Thymus (tissue), 11 donors: ENCODE measurements around the gene CEP63. TPM values are rescaled to one million over a fixed set of nuclear protein-coding genes. Genes with fewer than 3 reads are reported as not detected.

Experiments
- DNase-seq, 9 donors: peaks; one replicate each; pipeline ENCODE4 v3.0.0-alpha.2; 2013; ENCODE audit warnings: low spot score in 9 of 9, low read depth in 6 of 9, missing footprints in 1 of 9
- H3K27ac ChIP-seq, 2 donors: one replicate each; pipeline ENCODE4 v1.5.1; 2013; ENCODE audit warnings: control low read depth in 1 of 2, low read depth in 1 of 2, low read length in 1 of 2, mild to moderate bottlenecking in 1 of 2, moderate library complexity in 1 of 2
- H3K27me3 ChIP-seq, 2 donors: one replicate each; pipeline ENCODE4 v1.5.1; 2013; ENCODE audit warnings: low read length in 1 of 2; ENCODE audit not compliant: control insufficient read depth in 2 of 2, insufficient read depth in 1 of 2
- H3K36me3 ChIP-seq, 2 donors: one replicate each; pipeline ENCODE4 v1.5.1; 2013; ENCODE audit warnings: low read length in 1 of 2, mild to moderate bottlenecking in 1 of 2, moderate library complexity in 1 of 2; ENCODE audit not compliant: control insufficient read depth in 2 of 2, insufficient read depth in 2 of 2
- H3K4me1 ChIP-seq, 2 donors: one replicate each; pipeline ENCODE4 v1.5.1; 2013; ENCODE audit warnings: low read length in 2 of 2; ENCODE audit not compliant: control insufficient read depth in 2 of 2, insufficient read depth in 2 of 2
- H3K4me3 ChIP-seq, 2 donors: one replicate each; pipeline ENCODE4 v1.5.1; 2013; ENCODE audit warnings: low read length in 2 of 2, control low read depth in 1 of 2, mild to moderate bottlenecking in 1 of 2
- H3K9me3 ChIP-seq, 2 donors: one replicate each; pipeline ENCODE4 v1.5.1; 2013; ENCODE audit warnings: low read length in 1 of 2, mild to moderate bottlenecking in 1 of 2; ENCODE audit not compliant: control insufficient read depth in 2 of 2, insufficient read depth in 1 of 2
- WGBS: extraction: QIAGEN DNeasy Blood & Tissue Kit; methylation state at CpG from one replicate; pipeline ENCODE4 v1.1.7; 2013; 5-methylcytosine and 5-hydroxymethylcytosine counted together
- polyA plus RNA-seq: library from polyadenylated mRNA; stranded (reverse); fragments of 200-250 nt; gene quantifications from one replicate; pipeline ENCODE4 v1.2.3, GENCODE V29; 2013
- total RNA-seq: library from RNA; stranded (reverse); fragments of 120-200 nt; gene quantifications from one replicate; pipeline ENCODE4 v1.2.4, GENCODE V29; 2013
- donor health status: healthy.

Gene CEP63
- total and polyA plus RNA-seq, 2 donors: 31.7 to 37.1 TPM

DNA sequence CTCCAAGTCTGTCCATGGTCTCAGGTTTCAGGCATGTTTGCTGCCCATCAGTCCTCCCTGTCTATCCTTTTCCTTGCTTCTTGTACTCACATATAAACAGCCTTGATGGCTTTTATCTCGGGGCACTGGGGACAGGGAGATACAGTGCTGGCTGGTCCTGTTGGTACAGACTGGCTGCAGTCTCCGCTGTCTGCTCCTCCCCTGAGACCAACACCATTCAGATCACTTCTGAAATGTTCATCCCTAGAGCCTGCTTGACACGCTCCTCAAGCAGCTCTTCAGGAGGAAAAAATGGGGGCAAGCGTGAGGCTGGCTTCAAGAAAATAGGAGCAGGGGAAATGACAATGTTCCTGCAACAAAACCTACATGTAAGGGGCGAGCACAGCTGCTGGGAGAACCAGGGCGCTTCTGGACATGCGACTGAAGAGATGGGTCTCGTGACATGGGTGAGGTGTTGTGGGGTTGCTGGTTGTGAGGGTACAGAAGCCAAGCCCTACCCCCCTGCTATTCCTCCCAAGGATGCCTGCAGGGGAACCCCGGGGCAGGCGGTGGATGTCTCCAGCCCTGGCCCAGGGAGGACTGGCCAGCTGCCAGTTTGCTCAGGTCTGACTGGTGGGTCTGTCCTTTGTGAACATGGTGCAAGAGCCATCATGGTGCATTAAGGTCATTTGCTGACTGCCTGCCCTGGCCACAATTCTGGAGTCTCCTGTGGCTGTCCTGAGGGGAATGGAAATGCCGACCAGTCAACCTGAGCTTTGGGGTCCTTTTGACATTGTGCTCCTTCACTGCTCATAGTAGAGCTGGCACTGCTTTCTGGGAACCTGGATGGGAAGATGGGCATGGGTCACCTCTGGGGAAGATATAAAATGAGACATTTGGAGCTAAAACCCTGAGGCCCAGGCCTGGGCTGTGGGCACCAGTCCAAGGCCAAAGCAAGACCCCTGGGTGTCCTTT, 124.9 kb downstream of the CEP63 start:
- Histone ChIP-seq H3K9me3 (no peaks in the 10 kb centered on the region), H3K27me3 (no peaks in the 10 kb centered on the region), H3K27ac (no peak overlapping the region), H3K4me3 (no peak overlapping the region), H3K36me3 (no peaks in the 10 kb centered on the region), H3K4me1 (peaks cover 0 to 2% of the 10 kb centered on the region in 2 donors)
- 90% methylated on average over 11 of the region's 11 CpGs for WGBS
- DNase-seq: no peak

DNA sequence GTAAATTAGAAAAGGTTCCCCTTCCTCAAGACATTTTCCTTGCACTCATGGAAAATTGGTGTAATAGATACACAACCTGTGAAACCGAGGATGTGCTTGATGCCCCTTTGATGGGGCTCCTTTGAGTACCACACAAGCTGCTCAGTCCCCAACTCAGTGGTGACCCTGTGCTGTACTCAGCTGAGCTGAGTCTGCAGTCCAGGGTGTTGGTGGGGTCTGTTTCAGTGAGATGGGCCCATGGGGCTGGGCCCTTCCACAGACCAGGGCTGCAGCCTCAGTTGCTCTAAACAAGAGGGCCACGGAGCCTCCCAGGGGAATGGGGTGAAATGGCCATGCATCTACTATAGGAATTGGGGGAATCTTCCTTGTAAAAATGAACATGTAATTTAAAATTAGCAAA, 125.7 kb downstream of the CEP63 start:
- WGBS: 94% methylated on average over 2 of the region's 2 CpGs

DNA sequence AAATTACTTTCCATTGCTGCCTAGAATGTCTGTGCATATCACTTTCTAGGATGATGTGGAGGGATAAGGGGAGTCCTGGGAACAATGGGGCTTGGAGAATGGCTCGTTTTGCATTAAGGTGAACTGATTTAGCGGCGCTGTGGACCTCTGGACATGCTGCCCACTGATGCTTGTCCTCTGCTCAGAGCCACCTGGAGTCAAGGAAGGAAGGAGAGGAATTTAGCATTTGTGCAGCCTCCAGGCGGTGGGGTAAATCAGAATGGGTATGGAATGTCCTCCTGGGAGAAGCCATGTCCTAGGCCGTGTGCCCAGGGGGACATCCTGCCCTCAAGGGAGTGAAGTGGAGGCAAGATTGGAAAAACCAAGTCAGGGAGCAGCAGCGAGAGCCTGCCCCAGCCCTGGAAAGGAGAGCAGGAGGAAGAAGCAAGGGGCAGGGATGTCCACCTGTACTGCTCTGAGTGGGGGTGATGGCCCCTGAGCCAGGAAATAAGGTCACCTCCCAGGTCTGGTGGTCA, 127.2 kb downstream of the CEP63 start:
- 88% methylated on average over 6 of the region's 6 CpGs for WGBS
- Histone ChIP-seq H3K27ac (no peak overlapping the region), H3K4me3 (no peak overlapping the region), H3K36me3 (no peaks in the 10 kb centered on the region), H3K9me3 (no peaks in the 10 kb centered on the region), H3K4me1 (no peaks in the 10 kb centered on the region), H3K27me3 (no peaks in the 10 kb centered on the region)
- DNase-seq: no peak

More for the DNA sequence above, 125.7 kb downstream of the CEP63 start:
- Histone ChIP-seq H3K27ac (no peak overlapping the region), H3K4me3 (no peak overlapping the region), H3K9me3 (no peaks in the 10 kb centered on the region), H3K27me3 (no peaks in the 10 kb centered on the region), H3K36me3 (no peaks in the 10 kb centered on the region), H3K4me1 (peaks cover 0 to under 1% of the 10 kb centered on the region in 2 donors)
- DNase-seq: no peak

DNA sequence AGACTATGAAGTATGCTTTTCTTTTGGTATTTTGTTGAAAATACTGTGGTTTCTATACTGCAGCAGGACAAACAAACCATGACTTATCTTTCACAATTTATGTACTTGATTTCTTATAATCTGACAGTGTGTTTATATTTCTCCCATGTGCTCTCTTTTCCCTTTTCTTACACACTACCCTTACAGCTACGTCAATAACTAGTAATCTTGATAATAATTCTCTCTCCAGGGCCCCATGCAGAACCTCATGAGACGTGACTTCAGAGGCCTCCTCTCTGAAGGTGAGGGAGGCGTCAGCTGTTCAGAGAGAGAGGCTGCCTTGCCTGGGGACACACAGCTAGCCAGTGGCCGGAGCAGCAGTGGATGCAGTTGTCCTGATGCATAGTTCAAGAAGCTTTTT, 129.1 kb downstream of the CEP63 start:
- no peaks in the 10 kb centered on the region for H3K27me3 ChIP-seq
- no peak for DNase-seq
- H3K4me1 ChIP-seq: no peaks in the 10 kb centered on the region
- 95% methylated on average over 4 of the region's 4 CpGs for WGBS
- H3K4me3 ChIP-seq: no peak overlapping the region
- H3K36me3 ChIP-seq: no peaks in the 10 kb centered on the region
- H3K27ac ChIP-seq: no peak overlapping the region
- no peaks in the 10 kb centered on the region for H3K9me3 ChIP-seq

DNA sequence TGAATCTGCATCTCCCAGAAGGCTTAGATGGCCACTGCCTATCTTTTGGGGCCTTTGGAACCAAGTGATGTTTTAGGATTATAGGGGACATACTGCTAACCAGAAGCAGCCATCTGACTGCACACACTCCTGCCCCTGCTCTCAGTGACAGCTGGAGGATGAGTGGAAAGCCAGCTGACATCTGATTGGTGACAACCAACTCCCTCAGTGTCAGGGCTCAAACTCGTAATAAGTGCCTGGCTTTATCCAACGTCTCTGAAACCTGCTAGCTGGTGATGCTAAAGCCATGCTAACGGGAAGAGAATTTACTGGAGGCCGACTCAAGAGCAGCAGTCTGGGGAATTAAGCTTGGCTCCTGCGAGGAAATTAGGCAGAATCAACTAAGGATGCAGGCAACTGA, 129.9 kb downstream of the CEP63 start:
- WGBS: 95% methylated on average over 5 of the region's 5 CpGs
- Histone ChIP-seq H3K27ac (no peak overlapping the region), H3K36me3 (no peaks in the 10 kb centered on the region), H3K4me1 (no peaks in the 10 kb centered on the region), H3K27me3 (no peaks in the 10 kb centered on the region), H3K4me3 (no peak overlapping the region), H3K9me3 (no peaks in the 10 kb centered on the region)
- no peak for DNase-seq

DNA sequence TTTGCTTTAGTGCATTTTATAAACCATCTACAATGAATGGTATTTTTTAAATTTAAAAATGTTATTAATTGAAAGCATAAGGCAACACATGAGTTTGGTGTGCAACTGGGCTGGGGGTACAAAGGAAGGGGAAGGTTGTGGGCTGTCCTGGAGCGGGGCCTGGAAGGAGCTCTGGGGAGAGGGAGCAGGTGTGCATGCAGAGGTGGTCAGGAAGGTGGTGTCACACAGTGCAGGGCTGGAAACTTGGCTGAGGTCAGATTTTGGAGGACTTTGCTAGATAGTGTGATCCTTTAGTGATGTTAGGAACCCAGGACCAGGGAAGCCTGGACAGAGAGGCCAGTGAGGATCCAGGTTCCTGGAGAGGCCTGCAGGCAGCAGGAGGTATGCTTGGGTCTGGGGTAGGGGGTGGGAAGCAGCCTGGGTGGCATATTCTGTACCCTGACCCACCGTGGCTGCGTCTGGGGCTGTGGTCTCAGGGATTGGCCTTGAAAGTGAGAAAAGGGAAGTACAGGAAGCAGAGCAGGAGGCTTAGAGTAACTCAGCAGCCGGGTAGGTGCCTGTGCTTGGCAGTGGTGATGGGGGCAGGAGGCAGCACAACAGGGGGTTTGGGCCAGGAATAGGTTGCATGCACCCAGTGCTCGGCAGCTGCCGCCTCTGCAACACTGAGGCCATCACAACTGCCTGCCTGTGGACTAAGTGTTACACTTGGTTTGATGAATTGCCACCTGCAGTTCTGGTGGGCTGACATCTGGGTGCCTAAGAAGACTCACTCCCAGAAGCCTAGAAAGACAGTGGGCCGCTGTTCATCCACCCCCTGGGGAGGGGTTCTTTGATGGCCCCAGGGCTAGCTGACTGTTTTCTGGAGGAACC, 132.0 kb downstream of the CEP63 start:
- Histone ChIP-seq H3K4me3 (no peak overlapping the region), H3K36me3 (no peaks in the 10 kb centered on the region), H3K4me1 (no peaks in the 10 kb centered on the region), H3K27me3 (no peaks in the 10 kb centered on the region), H3K27ac (no peak overlapping the region), H3K9me3 (no peaks in the 10 kb centered on the region)
- WGBS: 53% methylated on average over 7 of the region's 7 CpGs
- no peak for DNase-seq

DNA sequence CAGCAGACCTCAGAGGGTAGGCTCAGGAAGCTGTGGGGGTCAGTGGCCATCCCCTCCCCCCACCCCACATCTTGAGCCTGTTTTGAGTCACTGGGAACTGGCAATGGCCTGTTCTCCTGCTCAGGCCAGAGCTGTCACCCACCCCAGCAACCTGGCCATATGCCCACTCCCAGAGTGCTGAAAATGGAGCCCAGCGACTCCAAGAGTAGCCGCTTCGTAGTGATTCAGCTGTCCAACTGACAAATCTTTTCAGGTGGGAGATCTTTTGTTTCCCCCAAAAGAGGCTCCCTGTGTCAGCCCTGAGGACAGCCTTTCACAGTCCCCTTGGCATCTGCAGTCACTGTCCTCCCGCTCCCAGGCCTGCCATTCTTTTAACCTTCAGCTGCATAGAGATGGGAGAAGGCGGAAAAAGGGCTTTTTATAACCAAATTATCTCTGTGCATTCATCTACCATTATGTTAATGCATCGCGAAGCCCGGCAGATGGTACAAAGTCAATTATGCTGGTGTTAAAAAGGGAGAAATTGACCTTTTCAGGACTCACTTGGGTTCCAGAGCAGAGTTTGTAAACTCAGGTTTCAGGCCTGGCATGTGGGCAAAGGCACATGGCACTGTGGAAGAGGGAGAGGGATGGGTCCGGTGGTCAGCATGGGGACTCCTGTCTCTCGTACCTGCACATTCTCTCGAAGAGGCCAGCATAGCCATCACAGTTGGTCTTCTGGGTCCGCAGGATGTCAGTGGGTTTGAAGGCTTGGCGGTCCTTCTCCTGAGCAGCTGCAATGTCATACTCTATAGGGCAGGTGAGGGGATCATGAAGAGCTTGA, 132.8 kb downstream of the CEP63 start:
- Histone ChIP-seq H3K4me3 (no peak overlapping the region), H3K27me3 (no peaks in the 10 kb centered on the region), H3K4me1 (no peaks in the 10 kb centered on the region), H3K9me3 (no peaks in the 10 kb centered on the region), H3K36me3 (no peaks in the 10 kb centered on the region), H3K27ac (no peak overlapping the region)
- 98% methylated on average over 13 of the region's 13 CpGs for WGBS
- no peak for DNase-seq

DNA sequence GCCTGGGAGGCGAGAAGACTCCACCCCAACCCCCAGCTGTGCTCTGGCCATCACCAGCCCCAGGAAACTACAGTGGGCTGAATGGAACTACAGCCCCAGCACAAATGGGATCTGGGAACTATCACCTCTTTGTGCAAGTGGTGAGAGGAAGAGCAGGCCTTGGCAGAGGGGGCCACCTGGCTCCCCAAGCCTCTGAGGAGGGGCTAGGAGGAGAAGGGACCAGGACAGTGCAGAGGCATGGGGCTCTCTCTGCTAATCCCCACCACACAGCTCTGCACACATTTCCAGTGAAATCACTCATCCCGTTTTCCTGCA, 133.4 kb downstream of the CEP63 start:
- Histone ChIP-seq H3K27ac (no peak overlapping the region), H3K9me3 (no peaks in the 10 kb centered on the region), H3K27me3 (no peaks in the 10 kb centered on the region), H3K4me3 (no peak overlapping the region), H3K36me3 (no peaks in the 10 kb centered on the region), H3K4me1 (no peaks in the 10 kb centered on the region)
- no peak for DNase-seq
- 95% methylated on average over 2 of the region's 2 CpGs for WGBS
